Nephron (organoid): Measurements from ENCODE around the gene LAMA3.

ENCODE experiments used
- H3K27ac Mint-ChIP-seq, 3 experiments: 2 replicates each; pipeline ENCODE4 v1.8.0; 2020; ENCODE audit warnings: mixed read lengths in 3 of 3, mild to moderate bottlenecking in 2 of 3, moderate library complexity in 1 of 3
- H3K27me3 Mint-ChIP-seq: 2 replicates; pipeline ENCODE4 v1.8.0; 2021; ENCODE audit warnings: low read depth, mild to moderate bottlenecking, moderate library complexity, mixed read lengths
- H3K36me3 Mint-ChIP-seq: 2 replicates; pipeline ENCODE4 v1.8.0; 2020; ENCODE audit warnings: low read depth, mixed read lengths
- H3K4me1 Mint-ChIP-seq: 2 replicates; pipeline ENCODE4 v1.8.0; 2020; ENCODE audit warnings: mixed read lengths
- H3K4me3 Mint-ChIP-seq, 3 experiments: 2 replicates each; pipeline ENCODE4 v1.8.0; 2020; ENCODE audit warnings: mild to moderate bottlenecking in 3 of 3, mixed read lengths in 3 of 3, moderate library complexity in 2 of 3
- H3K9me3 Mint-ChIP-seq: 2 replicates; pipeline ENCODE4 v1.8.0; 2020; ENCODE audit warnings: mixed read lengths
- TF ChIP-seq, protein P1 (sequence below), 3 experiments: fragments of 200-600 bp; sonication (generic); IDR thresholded peaks; one replicate each; pipeline ENCODE4 v1.5.0; 2021; ENCODE audit warnings: antibody characterized with exemption in 3 of 3; ENCODE audit not compliant: unreplicated experiment in 3 of 3

The LAMA3 gene

DNA sequence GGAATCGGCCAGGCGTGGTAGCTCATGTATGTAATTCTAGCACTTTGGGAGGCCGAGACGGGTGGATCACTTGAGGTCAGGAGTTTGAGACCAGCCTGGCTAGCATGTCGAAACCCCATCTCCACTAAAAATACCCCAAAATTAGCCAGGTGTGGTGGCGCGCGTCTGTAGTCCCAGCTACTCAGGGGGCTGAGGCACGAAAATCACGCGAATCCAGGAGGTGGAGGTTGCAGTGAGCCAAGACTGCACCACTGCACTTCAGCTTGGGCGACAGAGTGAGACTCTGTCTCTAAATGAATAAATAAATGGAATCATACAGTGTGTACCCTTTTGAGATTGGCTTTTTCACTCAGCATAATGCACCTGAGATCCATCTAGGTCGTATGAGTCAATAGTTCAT is 305.9 kb downstream of the LAMA3 start:
- TF ChIP-seq, protein P1, sequence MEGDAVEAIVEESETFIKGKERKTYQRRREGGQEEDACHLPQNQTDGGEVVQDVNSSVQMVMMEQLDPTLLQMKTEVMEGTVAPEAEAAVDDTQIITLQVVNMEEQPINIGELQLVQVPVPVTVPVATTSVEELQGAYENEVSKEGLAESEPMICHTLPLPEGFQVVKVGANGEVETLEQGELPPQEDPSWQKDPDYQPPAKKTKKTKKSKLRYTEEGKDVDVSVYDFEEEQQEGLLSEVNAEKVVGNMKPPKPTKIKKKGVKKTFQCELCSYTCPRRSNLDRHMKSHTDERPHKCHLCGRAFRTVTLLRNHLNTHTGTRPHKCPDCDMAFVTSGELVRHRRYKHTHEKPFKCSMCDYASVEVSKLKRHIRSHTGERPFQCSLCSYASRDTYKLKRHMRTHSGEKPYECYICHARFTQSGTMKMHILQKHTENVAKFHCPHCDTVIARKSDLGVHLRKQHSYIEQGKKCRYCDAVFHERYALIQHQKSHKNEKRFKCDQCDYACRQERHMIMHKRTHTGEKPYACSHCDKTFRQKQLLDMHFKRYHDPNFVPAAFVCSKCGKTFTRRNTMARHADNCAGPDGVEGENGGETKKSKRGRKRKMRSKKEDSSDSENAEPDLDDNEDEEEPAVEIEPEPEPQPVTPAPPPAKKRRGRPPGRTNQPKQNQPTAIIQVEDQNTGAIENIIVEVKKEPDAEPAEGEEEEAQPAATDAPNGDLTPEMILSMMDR (IDR thresholded peaks at IDR 0.05; ENCODE audit: unreplicated experiment in 3 of 3), result no peak
- H3K27ac Mint-ChIP-seq, result no peak overlapping the region
- peaks cover 4% of the 10 kb centered on the region for H3K4me1 Mint-ChIP-seq

DNA sequence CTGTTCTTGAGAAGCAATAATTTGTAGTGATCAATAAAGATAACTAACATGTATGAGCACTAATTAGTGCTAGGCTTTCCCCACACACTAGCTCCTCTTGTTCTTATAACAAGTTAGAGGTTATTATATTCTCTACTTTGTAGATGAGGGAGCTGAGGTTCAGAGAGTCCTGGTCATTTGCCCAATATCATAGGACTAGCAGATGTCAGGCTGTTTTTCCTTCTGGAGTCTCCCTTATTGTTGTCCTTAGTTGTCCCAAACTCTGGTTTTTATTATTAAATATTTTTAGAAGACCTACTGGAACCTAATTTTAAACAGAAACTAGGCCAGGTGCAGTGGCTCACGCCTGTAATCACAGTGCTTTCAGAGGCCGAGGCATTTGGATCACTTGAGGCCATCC is 308.8 kb downstream of the LAMA3 start:
- TF ChIP-seq, protein P1 (IDR thresholded peaks at IDR 0.05; ENCODE audit: unreplicated experiment in 3 of 3), result no peak
- peaks cover 4% of the 10 kb centered on the region for H3K4me1 Mint-ChIP-seq
- no peak overlapping the region for H3K4me3 Mint-ChIP-seq
- no peaks in the 10 kb centered on the region for H3K9me3 Mint-ChIP-seq
- H3K27ac Mint-ChIP-seq, result no peak overlapping the region
- H3K36me3 Mint-ChIP-seq, result no peaks in the 10 kb centered on the region
- H3K27me3 Mint-ChIP-seq, result peaks cover 8% of the 10 kb centered on the region

More for the DNA sequence above, 305.9 kb downstream of the LAMA3 start:
- H3K27me3 Mint-ChIP-seq, result peaks cover 12% of the 10 kb centered on the region
- H3K36me3 Mint-ChIP-seq, result no peaks in the 10 kb centered on the region
- H3K4me3 Mint-ChIP-seq, result no peak overlapping the region
- H3K9me3 Mint-ChIP-seq, result no peaks in the 10 kb centered on the region

DNA sequence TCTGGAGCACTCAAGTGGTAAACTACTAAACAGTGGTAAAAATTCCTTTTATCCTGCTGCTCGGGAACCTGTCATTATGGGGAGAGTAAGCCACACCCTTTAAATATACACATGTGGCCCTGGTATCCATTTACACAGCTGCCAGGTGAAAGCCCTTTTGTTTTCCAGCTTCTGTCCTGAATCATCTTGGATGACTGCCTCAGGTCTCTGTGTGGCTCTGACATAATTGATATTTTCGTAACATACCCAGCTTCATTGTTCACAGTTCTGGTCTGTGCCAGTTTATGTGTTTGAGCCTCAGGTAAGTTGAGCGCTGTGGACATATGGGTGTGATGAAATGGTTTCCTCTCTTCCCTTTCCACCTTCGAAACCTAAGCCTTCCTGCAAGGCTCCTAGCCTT is 309.6 kb downstream of the LAMA3 start:
- Mint-ChIP-seq H3K4me3 (no peak overlapping the region), H3K9me3 (no peaks in the 10 kb centered on the region), H3K36me3 (no peaks in the 10 kb centered on the region), H3K4me1 (peaks cover 4% of the 10 kb centered on the region), H3K27ac (no peak overlapping the region), H3K27me3 (peaks cover 11% of the 10 kb centered on the region)
- TF ChIP-seq, protein P1 (IDR thresholded peaks at IDR 0.05; ENCODE audit: unreplicated experiment in 3 of 3), result no peak

DNA sequence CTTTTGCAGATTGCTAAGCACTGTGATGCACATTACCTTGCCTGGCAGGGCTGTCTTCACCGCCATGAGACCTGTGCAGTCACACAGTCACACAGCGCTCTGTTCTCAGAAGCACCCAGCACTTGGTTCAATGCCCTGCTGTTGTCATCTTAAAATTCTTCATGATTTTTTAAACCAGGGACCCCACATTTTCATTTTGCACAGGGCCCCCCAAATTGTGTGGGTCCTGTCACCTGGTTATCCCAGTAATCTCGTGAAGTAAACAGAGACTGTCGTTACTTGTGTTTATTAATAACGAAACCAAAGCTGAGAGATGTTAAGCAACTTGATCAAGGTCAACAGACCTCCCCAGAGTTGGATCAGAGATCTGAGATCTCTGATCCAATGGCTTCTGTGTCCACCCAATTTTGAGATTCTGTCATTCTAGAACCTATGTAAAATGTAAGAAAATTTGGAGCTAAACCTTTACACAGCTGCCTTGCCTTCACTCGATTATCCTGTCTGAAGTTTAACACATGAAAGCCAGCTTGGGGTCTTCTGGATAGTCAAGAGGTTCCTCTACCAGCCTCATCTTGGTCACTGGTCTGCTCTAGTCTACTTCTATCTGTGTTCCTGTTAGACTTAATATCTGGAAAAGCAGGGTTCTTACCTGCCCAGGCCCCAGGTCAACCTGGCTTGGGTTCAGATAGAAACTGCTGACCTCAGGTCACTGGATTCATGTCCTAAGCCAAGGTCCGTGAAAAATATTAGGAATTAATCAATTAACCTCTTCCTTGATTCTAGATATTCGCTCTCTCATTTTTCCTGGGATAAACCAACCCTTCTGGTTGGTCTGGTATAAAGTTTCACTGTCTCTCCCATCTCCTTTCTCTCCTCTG is 311.6 kb downstream of the LAMA3 start:
- TF ChIP-seq, protein P1 (IDR thresholded peaks at IDR 0.05; ENCODE audit: unreplicated experiment in 3 of 3), result no peak
- Mint-ChIP-seq H3K36me3 (no peaks in the 10 kb centered on the region), H3K4me3 (no peak overlapping the region), H3K27ac (no peak overlapping the region), H3K4me1 (no peaks in the 10 kb centered on the region), H3K27me3 (peaks cover 11% of the 10 kb centered on the region), H3K9me3 (no peaks in the 10 kb centered on the region)

DNA sequence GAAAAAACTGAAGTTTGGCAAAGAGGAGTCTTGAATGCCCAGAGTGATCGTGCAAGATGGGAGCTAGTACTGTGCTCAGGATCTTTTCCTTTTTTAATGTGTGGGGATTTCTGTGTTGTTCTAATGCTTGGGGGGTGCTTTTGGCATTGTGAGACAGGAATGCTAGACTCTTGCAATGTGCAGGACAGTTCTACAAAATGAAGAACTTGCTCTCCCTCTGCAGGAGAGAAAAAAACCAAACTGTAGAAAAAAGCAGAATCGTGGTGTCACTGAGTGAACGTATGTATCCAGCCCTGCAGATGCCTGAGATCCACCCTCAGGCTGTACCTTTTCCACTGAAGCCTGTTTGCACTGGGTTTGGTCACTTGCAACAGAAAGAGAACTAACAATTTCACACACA is 313.2 kb downstream of the LAMA3 start:
- no peaks in the 10 kb centered on the region for H3K4me1 Mint-ChIP-seq
- H3K27ac Mint-ChIP-seq, result no peak overlapping the region
- no peaks in the 10 kb centered on the region for H3K9me3 Mint-ChIP-seq
- TF ChIP-seq, protein P1 (IDR thresholded peaks at IDR 0.05; ENCODE audit: unreplicated experiment in 3 of 3), result no peak
- peaks cover 10% of the 10 kb centered on the region for H3K27me3 Mint-ChIP-seq
- no peak overlapping the region for H3K4me3 Mint-ChIP-seq
- H3K36me3 Mint-ChIP-seq, result no peaks in the 10 kb centered on the region

DNA sequence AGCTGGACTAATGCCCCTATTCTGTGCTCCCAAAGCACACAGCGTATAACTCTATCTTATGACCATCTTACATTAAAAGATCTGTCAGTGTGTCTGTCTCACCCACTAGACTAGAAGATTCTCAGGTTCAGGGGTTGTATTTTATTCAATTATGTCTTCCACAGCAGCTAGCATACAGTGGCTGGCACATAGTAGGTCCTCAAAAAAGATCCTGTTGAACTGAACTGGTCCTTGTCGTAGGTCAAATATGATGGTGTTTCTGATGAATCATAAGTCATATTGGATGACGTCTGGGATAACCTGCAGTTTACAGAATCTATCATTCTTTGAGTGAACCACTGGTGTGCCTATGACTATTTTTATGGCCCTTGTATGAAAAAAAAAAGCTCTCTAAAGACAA is 314.0 kb downstream of the LAMA3 start:
- H3K9me3 Mint-ChIP-seq, result no peaks in the 10 kb centered on the region
- no peaks in the 10 kb centered on the region for H3K4me1 Mint-ChIP-seq
- H3K4me3 Mint-ChIP-seq, result no peak overlapping the region
- peaks cover 7% of the 10 kb centered on the region for H3K27me3 Mint-ChIP-seq
- TF ChIP-seq, protein P1 (IDR thresholded peaks at IDR 0.05; ENCODE audit: unreplicated experiment in 3 of 3), result no peak
- H3K27ac Mint-ChIP-seq, result no peak overlapping the region
- H3K36me3 Mint-ChIP-seq, result no peaks in the 10 kb centered on the region
